MCF 10A (cell line): ENCODE measurements around the gene VCL. TPM values are rescaled to one million over a fixed set of nuclear protein-coding genes. Genes with fewer than 3 reads are reported as not detected.
A peak's percentile ranks its signal among the peaks of the same experiment; 100 is the strongest.
"Not testable (repeated sequence)": the region's sequence is repeated elsewhere in the genome, so short reads cannot be mapped to it uniquely, and the experiment has no call there.

Experiments
- BruUV-seq: library from RNA; stranded (reverse); fragments of 400-500 nt; replicated peaks from 2 replicates; lab custom pipeline; 2021; lab: Mats Ljungman, UMichigan
- CTCF ChIA-PET: fragments of 300-600 bp; sonication (Branson Sonifier 250); formaldehyde crosslinking; extraction: SDS; loops from one replicate; lab custom pipeline; 2021; ENCODE audit warnings: antibody characterized with exemption, inconsistent platforms; lab: Yijun Ruan, JAX
- POLR2A ChIA-PET: fragments of 300-600, 350-650 bp; sonication (Branson Sonifier 250); formaldehyde crosslinking; extraction: SDS; loops from one replicate; lab custom pipeline; 2020; ENCODE audit warnings: antibody characterized with exemption, inconsistent platforms; lab: Yijun Ruan, JAX
- DNase-seq: peaks from one replicate; pipeline ENCODE4 v3.0.0-alpha.2; 2018; ENCODE audit not compliant: unreplicated experiment
- H3K27ac Mint-ChIP-seq: one replicate; pipeline ENCODE4 v1.8.0; 2022; ENCODE audit warnings: mild to moderate bottlenecking, low read depth, mixed read lengths; ENCODE audit not compliant: unreplicated experiment
- H3K27me3 Mint-ChIP-seq: one replicate; pipeline ENCODE4 v1.8.0; 2022; ENCODE audit warnings: mixed read lengths; ENCODE audit not compliant: insufficient read depth, unreplicated experiment
- H3K36me3 Mint-ChIP-seq: one replicate; pipeline ENCODE4 v1.8.0; 2022; ENCODE audit warnings: mild to moderate bottlenecking, moderate library complexity, mixed read lengths; ENCODE audit not compliant: insufficient read depth, unreplicated experiment
- H3K4me1 Mint-ChIP-seq: one replicate; pipeline ENCODE4 v1.8.0; 2022; ENCODE audit warnings: mixed read lengths; ENCODE audit not compliant: insufficient read depth, unreplicated experiment
- H3K4me3 Mint-ChIP-seq: one replicate; pipeline ENCODE4 v1.8.0; 2022; ENCODE audit warnings: mild to moderate bottlenecking, moderate library complexity, mixed read lengths; ENCODE audit not compliant: unreplicated experiment
- H3K9me3 Mint-ChIP-seq: one replicate; pipeline ENCODE4 v1.8.0; 2022; ENCODE audit warnings: mixed read lengths; ENCODE audit not compliant: unreplicated experiment
- intact Hi-C: fragments of 100-400 bp; cut with micrococcal nuclease; formaldehyde crosslinking; loops from 2 replicates; pipeline ENCODE4 v1.14.1; 2022
- total RNA-seq: library from RNA; stranded (reverse); gene quantifications from 2 replicates; pipeline ENCODE4 v1.2.3, GENCODE V29; 2022
- TF ChIP-seq, protein P1 (sequence below): fragments of 200-600 bp; IDR thresholded peaks from one replicate; pipeline ENCODE4 v1.8.0; 2022; ENCODE audit warnings: antibody characterized with exemption, mild to moderate bottlenecking; ENCODE audit not compliant: unreplicated experiment

Gene VCL
- total RNA-seq, 1 experiment from 2014 or later = 90.2 TPM

DNA sequence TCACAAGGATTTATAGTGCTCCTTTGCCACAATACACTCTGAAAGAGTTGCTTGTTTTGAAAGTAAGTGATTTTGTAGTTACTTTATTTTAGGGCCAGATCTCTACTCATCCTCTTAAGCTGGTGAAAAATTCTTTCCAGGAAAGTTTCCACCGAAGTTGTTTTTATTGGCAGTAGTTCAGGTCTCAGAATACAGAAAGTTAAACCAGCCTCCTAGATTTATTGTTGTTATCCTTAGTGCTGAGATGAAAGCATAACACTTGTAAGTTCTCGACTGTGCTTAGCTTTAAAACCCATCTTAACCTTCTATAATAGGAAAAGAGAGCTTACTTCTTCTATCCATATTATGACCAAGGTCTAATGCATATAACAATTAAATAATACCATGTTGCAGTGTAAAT is 147.2 kb downstream of the VCL start:
- intact Hi-C loops = no loop called here

DNA sequence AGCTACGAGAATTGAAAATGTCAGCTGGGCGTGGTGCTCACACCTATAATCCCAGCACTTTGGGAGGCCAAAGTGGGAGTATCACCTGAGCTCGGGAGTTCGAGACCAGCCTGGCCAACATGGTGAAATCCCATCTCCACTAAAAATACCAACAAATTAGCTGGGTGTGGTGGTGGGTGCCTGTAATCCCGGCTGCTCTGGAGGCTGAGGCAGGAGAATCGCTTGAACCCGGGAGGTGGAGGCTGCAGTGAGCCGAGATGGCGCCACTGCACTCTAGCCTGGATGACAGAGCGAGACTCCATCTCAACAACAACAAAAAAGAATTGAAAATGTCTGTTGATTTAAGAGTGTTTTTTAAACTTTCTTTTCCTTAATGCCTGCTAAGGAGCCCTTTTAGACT is 149.1 kb downstream of the VCL start:
- peaks cover 10% of the 10 kb centered on the region for H3K36me3 Mint-ChIP-seq
- peaks cover 27% of the 10 kb centered on the region for H3K4me1 Mint-ChIP-seq
- POLR2A ChIA-PET, H3K9me3 Mint-ChIP-seq, intact Hi-C loops, BruUV-seq, H3K27ac Mint-ChIP-seq, DNase-seq, H3K27me3 Mint-ChIP-seq, H3K4me3 Mint-ChIP-seq: not testable (repeated sequence)
- CTCF ChIA-PET = interaction anchor here (0.6 to 1.0 kb wide), 3 partner anchors 63 to 1068 kb away, joined by 3 to 4 read pairs (median 3); no protein-coding TSS in a partner anchor

More for the DNA sequence above, 147.2 kb downstream of the VCL start:
- H3K4me1 Mint-ChIP-seq = peaks cover 27% of the 10 kb centered on the region
- ChIA-PET POLR2A (interaction anchor here (0.6 to 1.4 kb wide), 7 partner anchors 10 to 401 kb away, joined by 3 to 5 read pairs (median 4); no protein-coding TSS in a partner anchor), CTCF (interaction anchor here (0.6 to 1.2 kb wide), 4 partner anchors 8 to 69 kb away, joined by 3 to 4 read pairs (median 3); no protein-coding TSS in a partner anchor)
- no peak overlapping the region for H3K4me3 Mint-ChIP-seq
- no peaks in the 10 kb centered on the region for H3K9me3 Mint-ChIP-seq
- no peaks in the 10 kb centered on the region for H3K27me3 Mint-ChIP-seq
- TF ChIP-seq, protein P1, sequence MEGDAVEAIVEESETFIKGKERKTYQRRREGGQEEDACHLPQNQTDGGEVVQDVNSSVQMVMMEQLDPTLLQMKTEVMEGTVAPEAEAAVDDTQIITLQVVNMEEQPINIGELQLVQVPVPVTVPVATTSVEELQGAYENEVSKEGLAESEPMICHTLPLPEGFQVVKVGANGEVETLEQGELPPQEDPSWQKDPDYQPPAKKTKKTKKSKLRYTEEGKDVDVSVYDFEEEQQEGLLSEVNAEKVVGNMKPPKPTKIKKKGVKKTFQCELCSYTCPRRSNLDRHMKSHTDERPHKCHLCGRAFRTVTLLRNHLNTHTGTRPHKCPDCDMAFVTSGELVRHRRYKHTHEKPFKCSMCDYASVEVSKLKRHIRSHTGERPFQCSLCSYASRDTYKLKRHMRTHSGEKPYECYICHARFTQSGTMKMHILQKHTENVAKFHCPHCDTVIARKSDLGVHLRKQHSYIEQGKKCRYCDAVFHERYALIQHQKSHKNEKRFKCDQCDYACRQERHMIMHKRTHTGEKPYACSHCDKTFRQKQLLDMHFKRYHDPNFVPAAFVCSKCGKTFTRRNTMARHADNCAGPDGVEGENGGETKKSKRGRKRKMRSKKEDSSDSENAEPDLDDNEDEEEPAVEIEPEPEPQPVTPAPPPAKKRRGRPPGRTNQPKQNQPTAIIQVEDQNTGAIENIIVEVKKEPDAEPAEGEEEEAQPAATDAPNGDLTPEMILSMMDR = no peak
- BruUV-seq = no TSS peak
- peaks cover 14% of the 10 kb centered on the region for H3K36me3 Mint-ChIP-seq
- H3K27ac Mint-ChIP-seq = no peak overlapping the region
- DNase-seq = peak; percentile 70

DNA sequence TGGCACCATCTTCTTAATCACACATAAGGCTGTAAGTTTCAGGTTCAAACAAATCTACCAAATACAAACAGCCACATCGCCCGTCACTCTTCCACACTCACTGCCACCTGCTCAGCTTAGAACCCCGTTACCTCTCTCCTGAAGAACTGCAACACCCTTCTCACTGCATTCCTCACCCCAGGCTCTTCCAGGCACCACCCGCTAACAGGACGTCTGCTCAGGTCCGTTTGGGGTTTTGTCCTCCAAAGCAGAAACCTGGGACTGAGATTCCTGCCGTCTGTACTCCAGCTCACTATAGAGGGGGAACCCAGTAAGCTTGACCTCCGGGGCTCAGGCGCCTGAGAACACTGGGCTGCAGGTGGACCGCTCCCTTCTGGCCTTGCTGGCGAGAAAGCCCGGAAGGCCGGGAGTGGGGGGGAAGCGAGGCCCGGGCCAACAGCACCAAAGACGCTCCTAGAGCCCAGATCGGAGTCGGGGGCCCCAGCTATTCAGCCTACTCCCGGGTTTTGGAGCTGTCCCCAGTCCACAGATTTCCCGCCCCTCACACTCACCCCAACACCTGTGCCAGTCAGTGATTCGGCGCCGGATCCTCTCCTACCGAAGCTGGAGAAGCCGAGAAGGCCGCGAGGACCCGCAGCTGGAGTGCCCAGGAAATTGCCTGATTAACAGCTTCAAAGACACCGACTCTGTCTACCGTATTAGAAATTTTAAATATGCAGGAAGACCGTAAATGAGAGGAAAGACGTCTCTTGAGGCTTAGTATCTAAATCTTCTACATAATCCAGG is 152.5 kb downstream of the VCL start, which contains the start of gene AP3M1:
Gene AP3M1, minus strand, starts transcription at position 625 of the 786 bp plus-strand sequence. CDS start 12,449 bp downstream, outside the sequence.
- H3K27ac Mint-ChIP-seq = no peak within 1 kb of the TSS
- intact Hi-C loops = no loop called here
- H3K9me3 Mint-ChIP-seq = no peaks in the 10 kb centered on the region
- no TSS peak for BruUV-seq
- H3K4me1 Mint-ChIP-seq = peaks cover 37% of the 10 kb centered on the region
- no peak for DNase-seq
- POLR2A ChIA-PET = interaction anchor here (0.6 to 3.8 kb wide), 43 partner anchors 11 to 1181 kb away, joined by 3 to 70 read pairs (median 4); partner anchors contain the start of genes KAT6B, VCL and VDAC2
- CTCF ChIA-PET = interaction anchor here (0.6 to 3.0 kb wide), 9 partner anchors 12 to 103 kb away, joined by 3 to 14 read pairs (median 4); no protein-coding TSS in a partner anchor
- no peaks in the 10 kb centered on the region for H3K27me3 Mint-ChIP-seq
- TF ChIP-seq, protein P1 = no peak
- no peak within 1 kb of the TSS for H3K4me3 Mint-ChIP-seq
- H3K36me3 Mint-ChIP-seq = peaks cover 14% of the 10 kb centered on the region

DNA sequence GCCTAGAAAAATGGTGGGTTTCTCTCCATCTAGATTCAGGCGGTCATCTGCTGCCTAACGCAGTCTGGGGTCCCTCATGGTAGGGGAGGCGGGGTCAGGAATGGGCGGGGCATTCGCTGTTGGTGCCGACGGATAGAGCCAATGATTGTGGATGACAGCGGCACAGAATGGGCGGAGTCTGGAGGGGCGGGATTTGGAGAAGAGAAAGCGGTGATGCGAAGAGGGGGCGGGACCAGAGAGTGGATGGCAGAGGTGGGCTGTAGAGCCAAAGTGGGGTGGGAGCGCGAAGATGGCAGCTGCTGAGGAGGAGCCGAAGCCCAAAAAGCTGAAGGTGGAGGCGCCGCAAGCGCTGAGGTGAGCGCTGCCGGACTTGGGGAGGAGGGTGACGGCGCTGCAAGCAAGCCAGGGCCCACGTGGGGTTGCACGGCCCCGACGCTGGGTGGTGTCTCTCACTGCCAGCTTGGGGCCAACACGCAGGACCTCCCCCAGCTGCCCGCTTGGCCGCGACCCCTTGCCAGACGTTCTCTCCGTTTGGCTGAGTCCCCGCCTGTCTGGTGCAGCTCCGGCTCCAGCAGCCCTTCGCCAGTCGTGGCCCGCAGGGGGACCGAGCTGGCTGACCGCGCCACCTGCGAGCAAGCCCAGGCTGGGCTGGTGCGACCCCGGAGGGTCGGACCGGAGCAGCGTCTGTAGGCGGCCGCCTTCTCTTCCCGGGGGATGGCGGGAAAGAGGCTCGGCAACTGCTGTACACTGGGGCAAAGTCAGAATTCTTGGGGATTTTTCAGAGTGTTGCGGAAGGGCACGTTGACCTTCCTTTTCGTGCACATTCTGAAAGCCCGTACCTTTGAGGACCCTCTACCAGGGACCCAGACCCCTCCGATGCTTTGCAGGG is 153.3 kb downstream of the VCL start, which contains the start of gene ADK:
Gene ADK, plus strand, starts transcription at position 232 of the 889 bp plus-strand sequence. Its CDS starts 58 bp downstream, at position 290.
- Mint-ChIP-seq H3K4me1 (peaks cover 28% of the 10 kb centered on the region), H3K27me3 (no peaks in the 10 kb centered on the region), H3K27ac (no peak within 1 kb of the TSS), H3K36me3 (peaks cover 16% of the 10 kb centered on the region), H3K4me3 (no peak within 1 kb of the TSS), H3K9me3 (no peaks in the 10 kb centered on the region)
- BruUV-seq = no TSS peak
- ChIA-PET CTCF (interaction anchor here (0.6 to 3.0 kb wide), 11 partner anchors 11 to 1030 kb away, joined by 3 to 14 read pairs (median 4); no protein-coding TSS in a partner anchor), POLR2A (interaction anchor here (0.6 to 3.8 kb wide), 40 partner anchors 8 to 1180 kb away, joined by 3 to 70 read pairs (median 6); partner anchors contain the start of genes KAT6B, VCL and VDAC2)
- TF ChIP-seq, protein P1 = peak; percentile 25
- intact Hi-C loops = loop anchor here (1.0 kb wide), 3 partner anchors 25 to 83 kb away; no protein-coding TSS in a partner anchor
- DNase-seq = peak; percentile 98
